Smooth muscle cell of the brain vasculature (primary cell): Measurements from ENCODE around the gene STX16.

Experiments used
- DNase-seq: peaks from one replicate; pipeline ENCODE4 v3.0.0-alpha.2; 2012; ENCODE audit warnings: low read depth, low spot score

The STX16 gene

DNA sequence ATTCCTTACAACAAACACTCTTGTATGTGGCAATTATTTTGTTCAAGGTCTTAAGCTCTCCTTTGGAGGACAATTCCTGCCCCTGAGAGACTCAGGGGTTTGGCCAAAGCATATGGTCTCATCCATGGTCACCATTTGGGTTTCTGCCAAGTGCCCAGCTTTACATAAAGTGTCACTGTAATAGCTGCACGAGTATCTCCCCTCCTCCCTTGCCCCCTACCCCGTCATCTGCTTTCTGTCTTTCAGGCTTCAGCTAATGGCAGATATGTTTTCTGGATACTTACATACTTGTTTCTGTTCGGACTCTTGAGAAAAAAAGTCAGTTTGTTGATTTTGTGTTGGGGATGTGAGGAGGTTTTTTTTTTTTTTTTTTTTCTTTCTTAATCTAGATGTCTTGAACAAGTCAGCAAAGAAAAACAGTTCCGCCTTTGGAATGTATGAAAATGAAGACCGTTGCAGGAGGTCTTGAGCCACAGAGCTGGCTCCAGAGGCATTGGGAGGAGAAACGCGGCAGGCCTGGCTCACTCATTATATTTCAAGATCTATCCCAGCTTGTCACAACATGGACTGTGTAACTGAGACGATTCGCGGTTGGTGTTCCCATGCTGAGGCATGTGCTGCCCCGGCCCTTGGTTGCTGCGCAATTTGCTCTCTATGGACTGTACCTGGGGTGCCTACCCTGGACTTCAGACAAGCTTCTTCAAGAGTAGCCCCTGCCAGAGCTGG, 32.6 kb upstream of the STX16 start:
- peak; percentile 97 for DNase-seq

DNA sequence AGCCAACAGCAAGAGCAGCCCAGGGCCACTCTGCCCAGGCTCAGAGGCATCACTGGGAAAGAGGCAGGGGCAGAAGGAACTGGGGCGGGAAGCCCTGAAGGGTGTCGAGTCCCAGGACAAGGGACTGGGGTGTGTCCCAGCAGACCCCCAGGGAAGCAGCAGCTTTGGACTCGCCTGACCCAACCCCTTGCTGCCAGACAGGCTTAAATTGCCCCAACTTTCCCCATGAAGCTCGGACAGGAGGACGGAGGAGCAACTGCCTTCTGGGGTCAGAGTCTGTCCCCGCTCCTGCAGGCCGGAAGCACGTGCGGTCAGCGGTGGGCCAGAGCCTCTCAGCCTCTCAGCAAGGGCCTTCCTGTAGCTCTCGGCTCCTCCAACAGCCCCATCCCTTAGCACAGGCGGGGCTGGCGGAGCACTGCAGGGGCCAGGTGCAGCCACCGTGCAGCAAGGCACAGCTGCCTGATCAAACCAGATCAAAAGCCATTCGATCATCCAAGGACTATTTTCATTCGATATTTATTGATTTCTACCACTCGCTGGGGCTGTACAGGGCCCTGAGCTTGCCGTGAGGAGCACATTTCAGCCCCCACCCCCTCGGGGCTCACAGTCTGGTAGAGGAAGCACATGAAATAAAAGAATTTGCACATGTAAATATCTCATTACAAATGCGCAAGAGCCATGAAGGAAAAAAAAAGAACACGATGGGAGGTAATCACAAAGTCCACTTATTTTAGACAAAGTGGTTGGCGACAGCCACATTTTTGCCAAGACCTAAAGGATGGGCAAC, 31.8 kb upstream of the STX16 start:
- peak; percentile 62 for DNase-seq

DNA sequence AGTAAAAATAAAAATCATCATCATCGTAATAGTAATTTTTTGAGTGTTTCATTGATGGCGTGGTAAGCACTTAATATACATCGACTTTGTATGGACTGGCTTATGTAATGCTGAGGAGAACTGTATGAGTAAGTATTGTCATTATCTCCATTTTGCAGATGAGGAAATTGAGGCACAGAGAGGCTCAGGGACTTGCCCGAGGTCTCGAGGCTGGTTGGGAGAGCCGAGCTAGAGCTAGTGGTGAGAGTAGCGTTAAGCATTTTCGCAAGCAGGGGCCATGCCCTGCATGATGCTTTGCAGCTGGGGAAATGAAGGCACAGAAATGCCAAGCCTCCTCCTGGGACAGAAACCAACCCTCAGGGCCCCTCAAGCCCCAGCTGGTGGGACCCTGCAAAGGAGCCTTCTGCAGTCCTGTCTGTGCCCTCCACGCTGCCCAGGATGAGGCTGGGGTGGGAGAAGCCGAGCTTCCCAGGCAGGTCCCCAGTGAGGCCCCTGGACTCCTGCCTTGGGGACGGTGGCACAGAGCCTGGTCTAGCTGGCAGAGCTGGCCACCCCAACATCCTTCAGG, 31.1 kb upstream of the STX16 start:
- no peak for DNase-seq

DNA sequence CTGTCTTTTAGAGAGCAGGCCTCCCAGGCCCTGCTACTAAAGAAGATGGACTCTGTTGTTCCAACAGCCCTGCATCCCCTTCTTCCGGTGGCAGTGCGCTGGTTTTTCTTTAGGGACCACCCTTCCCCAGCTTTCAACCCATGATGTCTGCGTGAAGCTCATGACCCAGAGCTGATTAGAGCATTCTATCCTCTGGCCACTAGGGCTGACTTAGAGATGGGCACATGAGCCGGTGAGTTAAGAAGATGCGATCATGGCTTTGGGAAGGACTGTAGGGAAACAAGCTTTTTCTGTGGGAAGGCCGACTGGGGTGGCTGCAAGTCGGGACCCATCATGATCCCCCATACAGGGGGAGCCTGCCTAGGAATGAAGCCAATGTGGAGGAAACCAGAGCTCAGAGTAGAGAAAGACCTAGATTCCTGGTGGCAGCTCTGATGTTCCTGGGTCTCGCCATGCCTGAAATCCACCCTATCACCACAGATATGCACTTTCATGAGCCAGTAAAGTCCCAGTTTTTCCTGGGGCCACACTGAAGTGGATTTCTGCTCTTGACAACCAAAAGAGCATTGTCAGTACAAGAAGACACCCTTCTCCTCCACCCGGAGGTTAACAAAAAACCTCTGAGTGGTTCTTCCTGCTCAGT, 29.1 kb upstream of the STX16 start:
- no peak for DNase-seq

DNA sequence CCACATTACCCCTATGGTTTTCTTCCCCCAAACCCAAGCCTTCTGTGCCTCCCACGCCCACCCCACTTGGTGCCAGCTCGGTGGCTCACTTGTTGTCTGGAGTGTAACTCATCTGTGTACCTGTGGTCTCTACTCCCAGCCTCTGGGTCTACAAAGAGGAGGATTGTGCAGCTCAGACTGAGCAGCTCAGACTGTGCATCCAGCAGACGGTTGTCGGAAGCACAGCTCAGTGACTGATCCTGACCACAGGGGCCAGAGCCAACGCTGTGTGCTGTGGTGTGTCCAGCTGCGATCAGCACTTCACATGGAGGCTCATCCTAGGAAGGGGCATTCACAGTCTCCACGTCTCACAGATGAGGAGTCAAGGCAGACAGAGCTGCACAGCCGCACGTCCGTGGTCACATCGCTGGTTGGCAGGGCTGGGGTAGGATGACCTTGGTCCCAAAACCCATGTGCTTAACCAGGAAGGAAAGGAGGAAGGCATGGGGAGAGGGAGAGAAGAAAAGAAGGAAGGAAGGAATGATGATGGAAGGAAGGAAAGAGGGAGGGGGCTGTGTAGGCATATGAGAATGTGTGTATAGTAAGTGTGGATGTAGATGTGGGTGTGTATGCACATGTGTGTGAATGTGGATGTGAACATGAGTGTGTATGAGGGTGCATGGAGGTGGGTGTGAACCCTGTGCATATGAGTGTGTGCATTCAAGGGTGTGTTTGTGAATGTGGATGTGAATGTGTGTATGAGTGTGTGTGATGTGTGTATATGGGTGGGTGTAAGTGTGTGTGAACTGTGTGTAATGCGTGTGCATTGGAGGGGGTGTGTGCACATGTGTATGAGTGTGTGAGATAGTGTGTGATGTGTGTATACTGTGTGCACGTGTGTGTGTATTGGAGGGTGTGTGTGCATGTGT, 28.2 kb upstream of the STX16 start:
- DNase-seq: peak; percentile 17

DNA sequence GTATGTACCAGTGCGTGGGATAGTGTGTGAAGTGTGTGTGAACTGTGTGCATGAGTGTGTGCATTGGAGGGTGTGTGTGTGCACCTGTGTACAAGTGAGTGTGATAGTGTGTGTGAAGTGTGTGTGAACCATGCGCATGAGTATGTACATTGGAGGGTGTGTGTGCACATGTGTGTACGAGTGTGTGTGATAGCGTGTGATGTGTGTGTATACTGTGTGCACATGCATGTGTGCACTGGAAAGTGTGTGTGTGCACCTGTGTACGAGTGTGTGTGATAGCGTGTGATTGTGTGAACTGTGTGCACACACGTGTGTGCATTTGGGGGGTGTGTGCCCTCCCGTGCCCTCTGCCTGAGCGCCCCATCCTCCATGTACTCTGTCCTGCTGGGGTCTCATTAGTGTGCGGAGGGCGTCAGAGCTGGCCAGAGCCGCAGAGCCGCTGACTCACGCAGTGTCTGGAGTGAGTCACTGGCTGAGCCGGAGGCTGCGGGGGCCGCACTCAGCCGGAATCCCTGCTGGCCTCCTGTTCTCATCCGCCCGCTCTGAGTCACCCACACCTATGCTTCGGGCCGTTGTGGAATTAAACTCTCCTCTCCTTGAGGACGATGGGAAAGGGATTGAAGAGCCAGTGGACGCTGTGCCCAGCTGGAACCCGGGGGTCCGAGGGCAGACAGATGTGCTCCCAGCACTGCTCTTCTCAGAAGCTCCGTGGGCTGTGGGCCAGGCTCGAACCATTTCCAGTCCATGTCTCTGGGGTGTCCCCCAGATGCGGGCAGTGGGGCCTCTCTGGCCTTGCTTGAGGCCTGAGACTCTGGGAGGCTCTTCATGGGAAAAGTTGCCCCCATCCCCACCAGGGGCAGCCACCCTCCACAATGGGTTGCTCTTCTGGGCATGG, 27.3 kb upstream of the STX16 start:
- DNase-seq: peak; percentile 98

DNA sequence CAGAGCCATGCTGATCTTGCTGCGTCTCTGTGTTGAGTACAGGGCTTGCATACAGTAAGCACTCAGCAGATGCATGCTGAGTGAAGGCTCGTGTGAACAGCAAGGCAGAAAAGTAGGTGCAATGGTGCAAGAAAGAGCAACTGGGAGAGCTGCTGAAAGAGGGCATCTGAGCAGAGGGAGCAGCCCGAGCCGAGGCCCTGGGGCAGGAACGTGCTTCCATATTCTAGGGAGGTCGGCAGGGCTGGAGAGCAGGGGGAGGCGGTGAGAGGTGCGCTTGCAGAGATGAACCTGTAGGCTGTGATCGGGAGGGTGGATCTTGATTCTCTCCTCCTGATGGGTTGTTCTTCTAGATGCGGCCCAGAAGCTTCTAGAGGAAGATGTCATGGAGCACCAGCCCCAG, 26.4 kb upstream of the STX16 start:
- DNase-seq: no peak

DNA sequence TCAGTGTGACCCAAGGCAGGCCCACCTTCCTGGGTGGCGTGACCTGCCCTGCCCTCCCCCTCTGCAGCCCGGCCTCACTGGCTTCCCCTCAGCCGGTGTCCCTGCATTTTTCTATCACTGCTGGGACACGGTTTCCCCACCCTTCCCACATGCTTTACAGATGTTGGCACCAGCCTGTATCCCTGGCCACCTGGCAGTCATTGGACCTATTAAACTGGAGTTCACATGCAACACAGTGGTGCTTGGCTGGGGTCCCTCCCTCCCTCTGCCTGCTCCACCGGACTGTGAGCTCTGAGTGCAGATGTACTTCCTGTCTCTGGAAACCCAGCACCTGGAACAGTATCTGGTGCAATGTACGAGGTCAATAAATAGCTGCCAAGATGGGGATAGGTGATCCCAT, 25.5 kb upstream of the STX16 start:
- no peak for DNase-seq

DNA sequence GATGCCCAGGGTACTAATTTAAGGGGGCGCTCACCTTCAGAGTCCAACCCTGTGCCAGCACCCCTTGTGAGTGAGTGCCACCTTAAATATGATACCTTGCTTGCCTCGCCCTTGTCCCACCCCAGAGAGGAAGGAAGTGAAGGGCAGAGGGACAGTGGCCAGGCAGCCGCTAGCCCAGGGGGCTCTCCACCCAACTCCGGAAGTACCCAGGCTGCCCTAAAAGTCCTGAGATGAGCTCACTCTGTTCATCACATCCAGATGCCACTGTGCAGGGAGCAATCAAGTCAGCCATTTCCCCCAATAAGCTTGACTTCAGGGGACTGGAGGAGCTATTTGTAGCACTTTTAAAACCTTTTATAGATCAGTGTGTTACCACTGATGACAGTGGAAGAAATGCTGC, 25.0 kb upstream of the STX16 start:
- no peak for DNase-seq

DNA sequence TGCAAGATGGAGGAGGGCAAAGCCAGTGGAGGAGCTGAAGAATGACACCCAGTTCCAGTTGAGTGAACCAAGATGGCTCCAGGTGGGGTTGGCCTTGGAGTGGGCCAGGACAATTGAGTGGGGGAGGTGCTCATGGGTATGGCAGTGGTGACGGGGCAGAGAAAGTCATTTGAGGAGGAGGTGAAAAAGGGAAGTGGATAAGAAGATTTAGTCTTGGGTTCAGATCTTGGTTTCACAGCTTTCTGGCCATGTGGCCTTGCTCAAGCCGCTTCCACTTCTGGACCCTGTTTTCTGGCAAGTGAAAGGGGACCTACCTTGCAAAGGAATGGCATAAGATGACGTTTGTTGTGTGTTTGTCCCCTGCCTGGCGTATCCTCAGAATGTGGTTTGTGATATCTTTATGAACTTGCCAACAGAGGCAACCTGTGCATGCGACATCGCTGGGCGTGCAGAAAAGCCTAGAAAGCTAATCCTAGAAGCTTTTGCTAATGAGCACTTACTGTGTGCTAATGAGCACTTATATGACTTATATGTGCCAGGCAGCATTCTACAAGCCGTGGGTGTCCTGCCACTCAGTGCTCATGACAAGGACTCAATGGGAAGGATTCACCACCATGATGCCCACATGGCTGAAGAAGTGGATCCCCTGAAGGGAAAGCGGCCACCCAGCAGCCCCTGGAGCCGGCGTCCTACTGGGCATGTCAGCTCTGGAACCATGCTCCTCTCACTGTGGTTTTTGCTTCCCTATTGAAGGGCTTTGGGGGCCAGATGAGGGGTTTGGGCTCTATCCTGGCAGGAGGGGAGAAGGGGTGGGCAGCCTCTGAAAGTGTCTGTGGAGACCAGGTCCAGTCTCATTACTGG, 23.6 kb upstream of the STX16 start:
- no peak for DNase-seq

DNA sequence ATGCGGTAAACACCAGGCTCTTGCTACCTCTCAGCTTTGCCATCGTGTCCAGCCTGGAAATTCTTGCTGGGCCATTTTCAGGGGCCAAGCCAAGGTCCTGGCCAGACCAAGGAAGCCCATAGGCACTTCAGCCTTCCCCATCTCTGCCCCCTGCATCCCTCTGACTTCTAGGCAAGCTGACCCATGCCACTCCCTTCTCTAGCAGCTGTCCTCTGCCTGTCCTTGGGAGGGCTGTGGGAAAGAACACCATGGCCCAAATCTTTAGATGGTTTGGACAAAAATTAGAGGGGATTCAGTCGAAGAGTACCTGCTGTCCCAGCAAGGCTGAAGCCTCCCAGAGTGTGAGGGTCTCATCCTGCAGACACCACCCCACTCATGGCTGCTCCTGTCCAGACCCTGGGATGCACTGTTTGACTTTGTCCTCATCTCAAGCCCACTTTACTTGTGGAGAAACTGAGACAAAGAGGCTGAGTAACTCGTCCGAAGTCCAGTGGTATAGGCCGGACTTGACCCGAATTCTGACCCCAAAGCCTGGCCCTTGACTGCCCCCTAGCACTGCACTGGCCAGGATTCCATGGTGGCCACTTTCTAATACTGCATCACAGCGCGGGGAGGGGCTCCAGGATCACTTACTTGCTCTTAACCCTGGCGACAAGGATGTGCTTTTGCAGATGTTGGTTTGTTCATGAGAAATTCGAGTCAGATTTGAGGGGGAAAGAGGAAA, 22.4 kb upstream of the STX16 start:
- DNase-seq: no peak

DNA sequence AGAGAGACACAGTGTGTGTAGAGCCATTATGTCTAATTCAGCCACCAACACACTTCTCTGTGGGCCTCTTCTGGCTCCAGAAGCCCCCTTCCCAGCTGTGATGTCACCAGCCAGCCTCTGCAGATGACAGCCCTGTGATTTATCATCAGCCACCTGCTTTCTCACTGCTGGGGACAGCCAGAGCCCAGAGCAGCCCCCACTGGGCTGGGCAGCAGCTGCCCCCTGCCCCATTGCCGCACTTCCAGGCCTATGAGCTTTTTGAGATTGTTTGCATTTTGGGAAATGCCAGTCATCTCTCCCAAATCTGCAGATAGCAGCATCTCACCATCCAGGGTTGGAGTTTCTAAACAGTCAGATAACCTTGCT, 21.9 kb upstream of the STX16 start:
- DNase-seq: no peak

DNA sequence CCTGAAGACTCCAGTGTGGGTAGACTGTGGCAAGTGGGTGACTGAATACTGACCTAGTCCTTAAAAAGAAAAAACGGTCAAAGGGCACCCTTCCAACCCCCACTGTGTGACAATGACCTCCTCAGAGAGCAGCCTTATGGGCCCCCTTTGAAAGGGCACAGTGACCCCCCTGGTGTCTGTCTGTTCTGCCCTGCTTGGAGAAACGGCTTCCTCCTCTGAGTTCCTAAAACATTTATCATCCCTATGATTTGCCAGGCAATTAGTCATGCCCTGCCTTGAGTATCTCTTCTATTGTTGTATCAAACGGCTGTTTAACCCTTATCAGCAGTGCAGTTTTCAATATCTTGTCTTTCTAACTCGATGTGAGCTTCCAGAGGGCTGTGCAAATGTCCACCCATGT, 21.0 kb upstream of the STX16 start:
- no peak for DNase-seq

DNA sequence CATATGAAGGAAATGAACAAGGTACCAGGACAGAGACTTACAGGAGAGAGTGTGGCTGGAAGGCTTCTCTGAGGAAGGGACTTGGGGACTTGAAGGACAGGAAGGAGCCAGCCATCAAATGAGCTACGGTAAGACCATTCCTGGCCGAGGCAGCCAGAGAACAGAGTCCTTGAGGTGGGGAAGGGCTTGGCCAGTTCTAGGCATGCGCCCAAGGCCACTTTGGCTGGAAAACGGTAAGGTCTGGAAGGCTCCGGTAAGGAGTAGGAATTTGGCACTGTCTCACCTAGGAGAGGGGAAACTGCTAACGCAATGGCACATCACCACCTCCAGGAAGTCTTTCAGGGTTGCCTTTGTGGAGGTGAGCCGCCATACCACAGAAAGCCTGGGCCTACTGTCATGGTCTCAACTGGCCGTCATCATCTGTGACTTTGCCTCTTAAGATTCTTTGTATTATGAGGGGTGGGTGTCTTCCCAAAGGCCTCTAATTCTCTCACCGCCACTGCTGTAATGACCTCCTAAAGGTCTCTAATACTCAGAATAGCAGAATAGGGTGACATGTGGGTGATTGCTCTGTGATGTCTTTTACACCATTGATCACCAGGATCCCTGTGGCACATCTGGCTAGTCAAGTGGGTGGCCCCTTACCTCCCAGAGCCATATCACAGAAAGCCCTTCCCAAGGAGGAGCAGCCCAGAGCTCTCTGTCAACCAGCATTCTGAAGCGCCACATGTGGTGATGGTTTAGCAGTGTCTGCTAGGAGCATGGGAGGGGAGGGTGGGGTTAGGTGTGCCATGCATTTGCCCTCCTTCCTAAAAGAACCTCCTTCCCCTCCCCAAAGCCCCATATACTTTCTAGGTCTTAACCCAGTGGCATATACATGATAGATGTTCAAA, 17.7 kb upstream of the STX16 start:
- DNase-seq: no peak

DNA sequence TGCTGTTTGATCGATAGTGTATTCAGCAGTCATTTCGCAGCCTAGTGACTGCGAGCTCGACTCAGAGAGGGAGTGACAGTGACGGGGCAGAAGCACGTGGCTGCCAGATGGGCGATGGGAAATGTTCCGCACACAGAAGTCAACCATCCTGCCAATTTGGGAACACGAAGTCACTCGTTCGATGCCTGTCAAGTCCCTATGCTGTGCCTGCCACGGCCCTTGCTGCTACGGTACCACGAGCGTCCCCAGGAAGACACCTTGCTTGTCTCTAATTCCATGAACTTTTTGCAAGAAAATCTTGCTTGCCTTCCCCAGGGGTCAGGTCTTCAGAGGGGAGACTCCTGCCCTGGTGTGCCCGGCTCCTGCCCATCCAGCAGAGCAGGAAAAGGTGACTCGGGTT, 17.0 kb upstream of the STX16 start:
- DNase-seq: no peak

DNA sequence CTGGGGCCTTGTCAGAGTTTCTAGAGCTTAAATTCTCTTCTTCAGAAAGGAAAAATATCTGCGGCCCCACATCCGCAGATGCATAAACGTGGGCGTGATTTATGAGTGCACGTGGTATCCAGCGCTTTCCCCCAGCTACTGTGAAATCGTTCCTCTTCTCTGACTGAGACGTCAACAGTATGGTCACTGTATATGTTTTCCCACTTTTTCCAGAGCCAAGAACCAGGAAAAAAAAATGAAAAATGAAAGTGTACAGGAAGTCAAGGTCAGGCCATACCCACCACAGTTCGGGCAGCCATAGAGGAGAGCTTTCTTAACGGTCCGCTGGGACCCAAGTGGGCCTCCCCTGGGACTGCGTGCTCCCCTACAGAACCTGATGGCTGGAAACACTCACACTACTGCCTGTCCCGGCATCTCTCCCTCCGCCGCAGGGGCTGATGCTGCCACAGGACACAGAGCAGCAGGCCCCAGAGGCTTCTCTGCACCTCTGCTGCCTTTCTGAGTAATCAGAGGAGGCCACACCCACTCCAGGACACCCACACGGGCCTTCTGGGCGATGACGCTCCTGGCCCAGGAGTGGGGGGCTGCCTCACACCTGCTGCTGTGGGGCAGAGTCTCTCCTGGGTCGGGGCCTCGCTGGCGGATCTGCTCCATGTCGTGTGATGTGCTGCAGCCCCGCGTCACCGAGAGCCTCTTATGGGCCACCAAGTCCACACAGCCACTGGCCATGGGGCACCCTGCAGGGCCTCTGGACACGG, 16.4 kb upstream of the STX16 start:
- DNase-seq: no peak

DNA sequence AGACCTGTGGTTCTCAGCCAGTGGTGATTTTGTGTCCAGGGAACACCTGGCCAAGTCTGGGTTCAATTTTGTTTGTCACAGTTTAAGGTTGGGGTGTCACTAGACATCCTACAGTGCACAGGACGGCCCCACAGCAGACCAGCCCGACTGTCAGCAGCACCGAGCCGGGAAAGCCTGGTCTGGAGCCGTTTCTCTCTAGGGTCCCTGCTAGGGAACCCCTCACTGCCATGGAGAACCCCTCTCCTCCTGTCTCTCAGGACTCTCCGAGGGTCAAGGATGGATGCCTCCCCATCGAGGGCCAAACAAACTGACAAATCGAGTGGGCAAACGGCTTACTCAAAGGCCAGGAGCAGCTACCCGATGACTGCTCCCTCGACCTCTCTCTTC, 15.8 kb upstream of the STX16 start:
- DNase-seq: no peak
